Measurements from ENCODE around the gene OR2V2.
"Not testable (repeated sequence)": the region's sequence is repeated elsewhere in the genome, so short reads cannot be mapped to it uniquely, and the experiment has no call there.

- TF ChIP-seq GLIS3 (CRISPR knock-in tag; IDR thresholded peaks at IDR 0.05); ZNF8 (CRISPR knock-in tag; IDR thresholded peaks at IDR 0.05); PATZ1 (CRISPR knock-in tag; IDR thresholded peaks at IDR 0.05; ENCODE audit: borderline replicate concordance); OSR1 (CRISPR knock-in tag; IDR thresholded peaks at IDR 0.05); ZFP3 (CRISPR knock-in tag; IDR thresholded peaks at IDR 0.05); CSDC2 (CRISPR knock-in tag; IDR thresholded peaks at IDR 0.05); ISL1 (CRISPR knock-in tag; IDR thresholded peaks at IDR 0.05); ZC3H10 (CRISPR knock-in tag; IDR thresholded peaks at IDR 0.05); ZFP30 (CRISPR knock-in tag; IDR thresholded peaks at IDR 0.05); ARNTL (CRISPR knock-in tag; IDR thresholded peaks at IDR 0.05; ENCODE audit: borderline replicate concordance, low read depth); TCF4 (CRISPR knock-in tag; IDR thresholded peaks at IDR 0.05; ENCODE audit: borderline replicate concordance); TOX (CRISPR knock-in tag; IDR thresholded peaks at IDR 0.05; ENCODE audit: borderline replicate concordance); SNAI2 (CRISPR knock-in tag; IDR thresholded peaks at IDR 0.05): not testable (repeated sequence)
These were observed 45.3 kb upstream of the OR2V2 start for GRCh38 chr5:181101930-181102674.
